ENCODE data around the gene GREB1. TPM values are rescaled to one million over a fixed set of nuclear protein-coding genes. Genes with fewer than 3 reads are reported as not detected.

The GREB1 gene
- total RNA-seq, 1 experiment from 2014 or later: 6.2 TPM

GRCh38 chr2:11662882-11663281 is 129.0 kb downstream of the GREB1 start:
- Histone ChIP-seq H4K20me1 (ENCODE audit: insufficient read depth) (no peaks in the 10 kb centered on the region), H3K27me3 (ENCODE audit: insufficient read depth, low read length) (no peaks in the 10 kb centered on the region; the same call in 1 of the 2 replicates), H3K9ac (ENCODE audit: low read length) (no peak overlapping the region), H3K36me3 (ENCODE audit: control insufficient read depth in 1 of 2, insufficient read depth in 2 of 2, low read length in 2 of 2) (no peaks in the 10 kb centered on the region), H3K9me3 (ENCODE audit: control insufficient read depth in 1 of 2, insufficient read depth in 1 of 2, low read depth in 1 of 2, low read length in 2 of 2) (peaks cover 0 to 10% of the 10 kb centered on the region in 2 experiments; a peak in 2 of 4 replicates), H3K27ac (ENCODE audit: low read depth, low read length) (no peak overlapping the region), H3K4me3 (replicated peaks in 1 of 2; ENCODE audit: low read depth in 1 of 2, low read length in 2 of 2) (no peak overlapping the region), H3K9me2 (ENCODE audit: insufficient read depth) (no peaks in the 10 kb centered on the region), H3K79me2 (ENCODE audit: insufficient read depth, low read length) (no peaks in the 10 kb centered on the region), H3K4me1 (ENCODE audit: control insufficient read depth in 1 of 2, insufficient read depth in 2 of 2, low read length in 2 of 2) (no peaks in the 10 kb centered on the region), H3K4me2 (ENCODE audit: low read length) (no peak overlapping the region), H2AFZ (ENCODE audit: low read depth, low read length, poor library complexity, severe bottlenecking) (no peak overlapping the region)
- intact Hi-C loops (cut with micrococcal nuclease): no loop called here
- BruUV-seq (replicated peaks): no TSS peak
- ChIA-PET RAD21 (ENCODE audit: low non-redundant PET in 1 of 2, low total read pairs in 2 of 2, uncharacterized antibody in 2 of 2, unreplicated experiment in 2 of 2) (no interaction called here), POLR2A (no interaction called here), CTCF (no interaction called here)
- TF ChIP-seq ATF3 (IDR thresholded peaks at IDR 0.05) (no peak), YY1 (IDR thresholded peaks at IDR 0.05; ENCODE audit: extremely low read depth, insufficient replicate concordance, low read depth, low read length) (no peak), EZH2 (IDR thresholded peaks at IDR 0.05) (no peak), MAX (IDR thresholded peaks at IDR 0.05) (no peak), TCF7L2 (IDR thresholded peaks at IDR 0.05; ENCODE audit: borderline replicate concordance, extremely low read depth, insufficient read depth, insufficient read length) (no peak), POLR2AphosphoS5 (IDR thresholded peaks at IDR 0.05; ENCODE audit: low read depth, low read length) (no peak), RAD21 (IDR thresholded peaks at IDR 0.05; ENCODE audit: low read depth) (no peak), EZH2phosphoT487 (IDR thresholded peaks at IDR 0.05; ENCODE audit: borderline replicate concordance) (no peak), ZNF274 (IDR thresholded peaks at IDR 0.05; ENCODE audit: low read depth, low read length) (no peak), ZFX (IDR thresholded peaks at IDR 0.05) (no peak), ZBTB33 (IDR thresholded peaks at IDR 0.05; ENCODE audit: extremely low read depth, insufficient replicate concordance, low read length) (no peak), EGR1 (IDR thresholded peaks at IDR 0.05; ENCODE audit: low read depth) (no peak), REST (IDR thresholded peaks at IDR 0.05; ENCODE audit: low read depth) (no peak)
- no peak for DNase-seq (ENCODE audit: low read depth, low spot score)
- no peak for ATAC-seq
